Stimulated activated CD4-positive, alpha-beta T cell treated with anti-CD3 and anti-CD28 coated beads, TNF-alpha, amount 100 ng/mL, for 48 hours (primary cell): ENCODE data around the gene UPP1.
"Not testable (repeated sequence)": the region's sequence is repeated elsewhere in the genome, so short reads cannot be mapped to it uniquely, and the experiment has no call there.

ENCODE experiments used
- DNase-seq, 3 donors: peaks; one replicate each; pipeline ENCODE4 v3.0.0-alpha.2; 2020; ENCODE audit warnings: low read depth in 3 of 3

Gene UPP1

GRCh38 chr7:48111596-48111995, 22.5 kb downstream of the UPP1 start:
- no peak for DNase-seq

DNA sequence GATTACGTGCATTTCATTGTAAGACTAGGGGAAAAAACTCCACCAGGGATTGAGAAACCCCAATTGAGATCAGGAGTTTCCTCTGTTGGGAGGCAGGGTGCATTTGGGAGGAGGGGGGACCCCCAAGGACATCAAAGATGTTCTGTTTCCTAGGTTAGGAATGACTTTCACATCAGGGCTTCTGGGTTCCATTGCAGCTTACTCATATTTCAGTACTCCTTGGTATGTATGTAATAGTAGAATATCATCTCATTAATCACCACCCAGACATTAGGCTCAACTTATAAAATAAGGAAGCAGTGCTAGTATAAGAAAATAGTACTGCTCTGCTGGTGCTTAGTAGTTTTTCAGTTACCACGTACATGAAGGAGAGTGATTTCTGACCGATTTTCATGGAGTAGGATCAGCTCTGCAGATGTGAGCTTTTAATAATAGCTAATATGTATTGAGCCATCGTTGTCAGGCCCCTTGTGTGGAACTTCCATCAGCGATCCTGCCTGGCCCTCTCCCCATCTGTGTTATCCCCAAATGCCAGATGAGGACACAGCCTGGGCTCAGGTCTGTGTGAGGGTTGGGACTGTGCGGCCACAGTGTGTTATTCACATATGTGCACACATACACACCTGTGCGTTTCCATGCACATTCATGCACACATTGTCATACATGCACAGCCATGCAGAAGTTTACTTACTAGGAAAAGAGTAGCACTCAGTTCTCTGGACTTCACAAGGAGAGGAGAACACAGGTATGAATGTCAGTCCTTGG, 23.5 kb downstream of the UPP1 start:
- DNase-seq: no peak

DNA sequence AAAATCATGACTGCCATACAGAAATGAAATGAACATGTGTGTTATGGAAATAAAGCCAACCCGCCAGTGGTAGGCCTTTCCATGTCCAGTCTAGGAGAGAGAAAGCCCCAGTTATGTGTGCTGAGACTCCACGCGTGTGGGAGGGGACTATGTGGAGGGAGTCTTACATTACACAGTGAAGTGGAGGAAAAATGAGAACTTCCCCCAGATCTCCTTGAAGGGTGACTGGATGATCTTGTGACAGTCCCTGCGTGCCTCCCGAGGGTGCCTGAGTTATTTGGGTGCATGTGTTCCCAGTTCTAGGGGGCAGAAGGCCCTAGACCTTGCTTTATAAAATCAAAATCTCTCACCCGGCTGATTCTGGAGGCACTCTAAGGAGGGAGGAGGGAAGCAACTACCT, 24.2 kb downstream of the UPP1 start:
- DNase-seq: no peak

- no peak for DNase-seq
Measured at GRCh38 chr7:48114115-48114514, 25.1 kb downstream of the UPP1 start.

DNA sequence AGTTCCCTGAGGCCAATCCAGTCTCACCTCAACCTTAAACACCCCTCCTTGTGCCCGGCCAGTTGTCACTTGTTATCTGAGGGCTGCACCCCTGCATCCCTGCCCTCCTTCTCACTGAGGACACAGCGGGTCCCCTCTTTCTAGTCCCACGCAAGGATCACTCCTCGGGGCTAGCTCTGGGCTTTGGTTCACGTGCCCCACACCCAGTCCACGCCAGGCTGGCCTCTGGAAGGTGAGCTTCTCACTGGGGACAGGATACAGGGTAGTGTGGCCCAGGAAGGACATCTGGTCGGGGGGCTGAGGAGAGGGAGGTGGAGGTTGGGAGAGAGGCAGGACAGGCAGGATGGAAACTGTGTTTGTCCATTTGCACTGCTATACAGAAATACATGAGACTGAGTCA, 25.5 kb downstream of the UPP1 start:
- DNase-seq: no peak

DNA sequence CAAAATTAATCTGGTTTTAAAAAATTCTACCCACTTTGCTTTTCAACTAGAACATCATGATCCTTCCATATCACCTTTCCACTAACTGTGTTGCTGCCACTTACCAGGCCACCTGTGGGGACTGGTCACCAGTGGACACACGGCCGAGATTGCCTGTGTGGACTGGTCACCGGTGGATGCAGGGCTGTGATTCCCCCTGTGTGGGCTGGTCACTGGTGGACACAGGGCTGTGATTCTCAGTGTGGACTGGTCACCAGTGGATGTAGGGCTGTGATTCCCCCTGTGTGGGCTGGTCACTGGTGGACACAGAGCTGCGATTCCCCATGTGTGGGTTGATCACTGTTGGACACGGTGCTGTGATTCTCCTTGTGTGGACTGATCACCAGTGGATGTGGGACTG, 27.0 kb downstream of the UPP1 start:
- no peak for DNase-seq

DNA sequence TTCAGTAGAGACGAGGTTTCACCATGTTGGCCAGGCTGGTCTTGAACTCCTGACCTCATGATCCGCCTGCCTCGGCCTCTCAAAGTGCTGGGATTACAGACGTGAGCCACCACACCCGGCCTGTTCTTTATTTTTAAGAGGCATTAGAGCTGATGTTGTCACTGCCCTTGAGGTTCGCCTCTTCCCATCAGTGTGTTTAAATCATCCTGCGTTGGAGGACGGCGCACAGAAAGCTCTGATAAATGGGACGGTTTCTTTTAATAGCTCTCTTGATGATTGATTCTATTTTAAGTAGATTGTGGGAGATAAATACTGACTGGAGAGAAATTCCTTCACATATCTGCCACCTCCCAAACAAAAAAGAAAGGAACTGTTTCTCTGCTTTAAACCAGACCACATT, 29.0 kb downstream of the UPP1 start:
- DNase-seq: no peak

GRCh38 chr7:48120536-48120935, 31.5 kb downstream of the UPP1 start:
- not testable (repeated sequence) for DNase-seq

GRCh38 chr7:48126037-48126436, 37.0 kb downstream of the UPP1 start:
- no peak for DNase-seq

- DNase-seq: no peak
Measured at GRCh38 chr7:48130658-48131108, 41.6 kb downstream of the UPP1 start.

- DNase-seq: no peak
Measured at GRCh38 chr7:48132792-48133191, 43.7 kb downstream of the UPP1 start.

DNA sequence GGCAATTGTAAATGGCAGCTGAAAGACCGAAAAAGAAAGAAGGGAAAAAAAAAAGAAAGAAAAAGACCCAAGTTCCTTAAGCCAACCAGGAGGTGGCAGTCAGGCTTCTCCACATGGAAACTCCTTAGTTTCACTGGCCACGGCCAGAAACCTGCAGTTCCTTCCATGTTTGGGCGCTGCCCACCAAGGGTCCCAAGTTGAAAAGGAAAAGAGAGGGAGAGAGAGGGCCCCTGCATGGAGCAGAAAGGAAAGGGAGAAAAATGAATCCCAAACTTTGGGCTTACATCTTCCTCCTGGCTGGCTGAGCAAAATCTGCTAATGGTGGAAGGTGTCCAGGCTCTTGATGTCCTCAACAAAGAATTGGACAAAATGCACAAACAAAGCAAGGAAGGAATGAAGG, 50.4 kb downstream of the UPP1 start:
- DNase-seq: no peak

GRCh38 chr7:48140001-48140681, 51.1 kb downstream of the UPP1 start:
- DNase-seq: no peak

GRCh38 chr7:48141521-48141920, 52.5 kb downstream of the UPP1 start:
- DNase-seq: no peak

DNA sequence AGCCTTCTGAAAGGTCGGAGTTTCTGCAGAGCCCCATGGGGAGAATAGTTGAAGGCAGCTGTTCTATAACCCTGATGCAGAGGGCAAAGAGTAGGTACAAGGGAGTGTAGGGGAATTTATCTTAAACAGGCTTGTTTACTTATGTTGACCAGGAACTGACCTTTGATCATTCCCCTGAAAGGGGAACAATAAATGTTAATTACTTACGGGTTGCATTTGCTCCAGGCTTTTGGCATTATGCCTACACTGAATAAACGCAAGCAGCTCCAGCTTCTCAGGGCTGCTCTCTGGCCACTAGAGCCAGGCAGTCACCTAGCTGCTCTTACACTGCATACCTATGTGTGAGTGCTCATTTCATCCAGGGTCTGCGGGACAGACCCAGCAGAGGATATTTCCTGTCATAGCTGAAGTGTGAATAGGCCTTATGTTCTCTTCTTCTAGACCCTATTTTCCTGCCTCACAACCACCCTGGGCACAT, 55.3 kb downstream of the UPP1 start:
- no peak for DNase-seq

- no peak for DNase-seq
Measured at GRCh38 chr7:48147078-48147591, 58.1 kb downstream of the UPP1 start.

DNA sequence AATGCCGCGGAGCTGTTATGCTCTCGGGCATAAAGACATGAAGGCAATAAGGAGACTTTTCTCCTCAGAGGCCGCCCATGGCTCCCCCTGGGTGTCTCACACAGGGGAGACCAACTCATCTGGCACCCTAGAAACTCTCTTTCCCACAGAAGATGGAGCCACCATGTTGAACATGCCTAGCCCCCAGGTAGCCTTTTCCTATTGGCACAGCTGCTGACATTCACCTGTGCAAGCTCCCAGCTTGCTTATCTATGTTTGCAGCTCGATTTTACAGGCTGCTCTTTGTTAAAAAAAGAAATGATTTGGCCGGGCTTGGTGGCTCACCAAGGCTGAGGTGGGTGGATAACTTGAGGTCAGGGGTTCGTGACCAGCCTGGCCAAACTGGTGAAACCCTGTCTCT, 58.6 kb downstream of the UPP1 start:
- not testable (repeated sequence) for DNase-seq

DNA sequence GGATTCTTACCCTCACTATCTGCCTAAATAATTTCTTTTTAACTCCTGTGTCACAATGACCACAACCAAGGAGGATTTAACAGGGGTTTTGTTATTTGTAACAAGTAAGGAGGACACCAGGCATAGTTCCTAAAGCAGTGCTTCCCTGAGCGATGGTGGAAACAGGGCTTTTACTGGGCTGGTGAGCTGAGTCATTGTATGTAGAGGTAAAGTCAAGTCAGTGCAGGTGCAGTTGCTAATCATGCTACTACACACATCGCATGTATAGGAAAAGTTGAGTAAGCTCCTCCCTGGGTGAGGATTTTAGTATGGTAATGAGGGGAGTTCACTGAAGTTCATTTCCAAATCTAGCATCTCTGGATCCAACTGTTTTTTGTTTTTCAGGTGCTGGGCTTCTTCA, 59.2 kb downstream of the UPP1 start:
- DNase-seq: no peak

DNA sequence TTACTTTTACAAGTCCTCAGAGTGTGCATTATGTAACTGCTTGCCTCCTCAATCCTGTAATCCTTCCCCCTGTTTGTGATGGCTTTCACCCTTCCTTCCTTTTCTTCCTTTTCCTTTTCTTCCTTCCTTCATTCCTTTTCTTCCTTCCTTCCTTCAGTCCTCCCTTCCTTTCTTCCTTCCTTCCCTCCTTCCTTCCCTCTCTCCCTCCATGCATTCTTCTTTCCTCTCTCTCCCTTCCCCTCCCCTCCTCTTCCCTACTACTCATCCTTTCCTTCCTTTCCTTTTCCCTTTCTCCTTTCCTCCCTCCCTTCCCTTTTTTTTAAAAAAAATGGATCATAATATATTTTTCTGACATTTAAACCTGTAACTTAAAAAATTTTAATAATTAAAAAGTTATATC, 60.0 kb downstream of the UPP1 start:
- DNase-seq: no peak

- DNase-seq: no peak
Measured at GRCh38 chr7:48150086-48150485, 61.0 kb downstream of the UPP1 start.

DNA sequence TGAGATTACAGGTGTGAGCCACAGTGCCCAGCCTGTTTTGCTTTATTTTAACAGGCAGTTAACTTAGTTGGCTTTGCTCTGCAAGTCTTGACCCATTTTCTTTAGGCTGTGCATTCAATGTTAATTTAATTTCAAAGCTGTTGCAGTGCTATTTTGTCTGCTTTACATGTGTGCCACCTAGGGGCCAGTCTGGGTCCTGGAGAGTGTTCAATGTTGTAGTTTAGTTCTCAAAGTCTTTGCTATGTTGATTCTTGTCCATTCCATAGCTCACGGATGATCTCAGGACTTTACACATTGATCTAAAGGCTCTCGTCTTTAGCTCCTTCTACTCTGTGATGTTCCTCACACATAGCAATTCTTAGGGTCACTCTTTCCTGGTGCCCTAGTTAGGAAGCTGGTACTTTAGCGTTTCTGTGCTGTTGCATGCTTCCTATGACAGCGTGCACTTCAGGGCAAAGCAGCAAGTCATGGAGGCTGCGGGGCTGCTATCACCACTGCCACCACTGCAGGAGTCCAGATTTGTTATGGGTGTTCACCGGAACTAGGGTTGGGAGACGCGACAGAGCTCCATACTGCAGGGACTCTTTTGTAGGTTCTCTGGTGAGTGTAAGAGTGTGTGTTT, 65.8 kb downstream of the UPP1 start:
- DNase-seq: no peak
